Chondrocyte (in vitro differentiated cells): Measurements from ENCODE around the gene TM4SF20. TPM values are rescaled to one million over a fixed set of nuclear protein-coding genes. Genes with fewer than 3 reads are reported as not detected.
A peak's percentile ranks its signal among the peaks of the same experiment; 100 is the strongest.

ENCODE experiments used
- DNase-seq: peaks from one replicate; pipeline ENCODE4 v3.0.0; 2021; ENCODE audit warnings: mixed read lengths, low spot score
- H3K27ac Mint-ChIP-seq: one replicate; pipeline ENCODE4 v1.8.0; 2021; ENCODE audit warnings: mild to moderate bottlenecking, moderate library complexity, mixed read lengths; ENCODE audit not compliant: unreplicated experiment
- H3K27me3 Mint-ChIP-seq: 2 replicates; pipeline ENCODE4 v1.8.0; 2021; ENCODE audit warnings: low read depth, mixed read lengths
- H3K36me3 Mint-ChIP-seq: 2 replicates; pipeline ENCODE4 v1.8.0; 2021; ENCODE audit warnings: low read depth, mixed read lengths
- H3K4me1 Mint-ChIP-seq: 2 replicates; pipeline ENCODE4 v1.8.0; 2021; ENCODE audit warnings: low read depth, mild to moderate bottlenecking, mixed read lengths
- H3K4me3 Mint-ChIP-seq: one replicate; pipeline ENCODE4 v1.8.0; 2021; ENCODE audit warnings: mild to moderate bottlenecking, moderate library complexity, mixed read lengths; ENCODE audit not compliant: unreplicated experiment
- H3K9me3 Mint-ChIP-seq: 2 replicates; pipeline ENCODE4 v1.8.0; 2021; ENCODE audit warnings: low read depth, mixed read lengths
- CTCF ChIP-seq: fragments of 200-600 bp; sonication (generic); IDR thresholded peaks from 2 replicates; pipeline ENCODE4 v1.5.0; 2021; ENCODE audit warnings: antibody characterized with exemption, mild to moderate bottlenecking, moderate library complexity
- total RNA-seq: library from RNA; stranded (reverse); gene quantifications from 3 replicates; pipeline ENCODE4 v1.2.1, GENCODE V29; 2021

TM4SF20 gene
- total RNA-seq, 1 donor from 2014 or later, result not detected

GRCh38 chr2:227411990-227412350 is 32.9 kb upstream of the TM4SF20 start:
- Mint-ChIP-seq H3K9me3 (no peaks in the 10 kb centered on the region), H3K36me3 (no peaks in the 10 kb centered on the region), H3K4me3 (no peak overlapping the region), H3K27me3 (no peaks in the 10 kb centered on the region), H3K4me1 (peaks cover 45% of the 10 kb centered on the region), H3K27ac (peak overlapping the region; percentile 50)
- TF ChIP-seq CTCF, result no peak
- DNase-seq, result no peak

GRCh38 chr2:227411320-227411989 is 32.3 kb upstream of the TM4SF20 start:
- Mint-ChIP-seq H3K9me3 (no peaks in the 10 kb centered on the region), H3K27me3 (no peaks in the 10 kb centered on the region), H3K27ac (peak overlapping the region; percentile 55), H3K36me3 (no peaks in the 10 kb centered on the region), H3K4me1 (peaks cover 45% of the 10 kb centered on the region), H3K4me3 (no peak overlapping the region)
- no peak for TF ChIP-seq CTCF
- no peak for DNase-seq

- no peak for TF ChIP-seq CTCF
- peaks cover 43% of the 10 kb centered on the region for H3K4me1 Mint-ChIP-seq
- H3K27me3 Mint-ChIP-seq, result no peaks in the 10 kb centered on the region
- H3K36me3 Mint-ChIP-seq, result no peaks in the 10 kb centered on the region
- H3K27ac Mint-ChIP-seq, result no peak overlapping the region
- no peak overlapping the region for H3K4me3 Mint-ChIP-seq
- no peak for DNase-seq
- no peaks in the 10 kb centered on the region for H3K9me3 Mint-ChIP-seq
These were observed 31.1 kb upstream of the TM4SF20 start for GRCh38 chr2:227410191-227410590.

GRCh38 chr2:227407591-227408151 is 28.6 kb upstream of the TM4SF20 start:
- no peaks in the 10 kb centered on the region for H3K27me3 Mint-ChIP-seq
- DNase-seq, result no peak
- no peaks in the 10 kb centered on the region for H3K9me3 Mint-ChIP-seq
- H3K27ac Mint-ChIP-seq, result no peak overlapping the region
- H3K4me3 Mint-ChIP-seq, result no peak overlapping the region
- peaks cover 32% of the 10 kb centered on the region for H3K4me1 Mint-ChIP-seq
- H3K36me3 Mint-ChIP-seq, result no peaks in the 10 kb centered on the region
- TF ChIP-seq CTCF, result no peak

- H3K27ac Mint-ChIP-seq, result peak overlapping the region; percentile 90
- DNase-seq, result no peak
- H3K36me3 Mint-ChIP-seq, result no peaks in the 10 kb centered on the region
- no peaks in the 10 kb centered on the region for H3K9me3 Mint-ChIP-seq
- peaks cover 4% of the 10 kb centered on the region for H3K27me3 Mint-ChIP-seq
- H3K4me1 Mint-ChIP-seq, result peaks cover 22% of the 10 kb centered on the region
- TF ChIP-seq CTCF, result peak; percentile 91
- no peak overlapping the region for H3K4me3 Mint-ChIP-seq
These were observed 27.3 kb upstream of the TM4SF20 start for GRCh38 chr2:227406177-227407031.
